A549 (cell line): ENCODE results near the gene PRDX2. TPM values are rescaled to one million over a fixed set of nuclear protein-coding genes. Genes with fewer than 3 reads are reported as not detected.

ENCODE experiments used
- ATAC-seq, 2 experiments: fragments of 200-7000 bp in 1 of 2; fragments of >200 bp in 1 of 2; cut with Nextera tagmentation in 1 of 2; cut with Tn5 transposase in 1 of 2; 3 replicates each; pipeline versions ENCODE4 v1.8.0 to v1.9.1; 2018 to 2020; ENCODE audit warnings: mild to moderate bottlenecking in 1 of 2, moderate library complexity in 1 of 2
- CTCF ChIA-PET: fragments of 300-600 bp; sonication (Branson Sonifier 250); formaldehyde crosslinking; extraction: SDS; loops from one replicate; lab custom pipeline; 2021; ENCODE audit warnings: antibody characterized with exemption, inconsistent platforms; lab: Yijun Ruan, JAX
- POLR2A ChIA-PET: fragments of 350-600 bp; formaldehyde crosslinking; extraction: SDS; loops from one replicate; lab custom pipeline; 2021; ENCODE audit warnings: antibody characterized with exemption, inconsistent platforms; lab: Yijun Ruan, JAX
- DNase-seq, 2 experiments: peaks; one replicate each; pipeline versions ENCODE4 v3.0.0 to v3.0.0-alpha.2; 2011 to 2016; ENCODE audit warnings: low read depth in 1 of 2, low spot score in 1 of 2
- FAIRE-seq: peaks from 2 replicates; lab custom pipeline; 2011; peaks lifted over from hg19 to GRCh38; lab: Jason Lieb, UNC
- H3K27ac ChIP-seq, 2 experiments: fragments of >200 bp; sonication (Bioruptor Twin); formaldehyde crosslinking; 3 replicates each; pipeline ENCODE4 v1.5.1; 2016 to 2017
- H3K4me1 ChIP-seq: fragments of >200 bp; sonication (Bioruptor Twin); formaldehyde crosslinking; 3 replicates; pipeline ENCODE4 v1.6.1; 2016
- H3K4me2 ChIP-seq: fragments of >200 bp; sonication (Bioruptor Twin); formaldehyde crosslinking; 3 replicates; pipeline ENCODE4 v1.6.1; 2016
- H3K4me3 ChIP-seq: fragments of >200 bp; sonication (Bioruptor Twin); formaldehyde crosslinking; 3 replicates; pipeline ENCODE4 v1.5.1; 2016
- H3K9me3 ChIP-seq: fragments of >200 bp; sonication (Bioruptor Twin); formaldehyde crosslinking; 3 replicates; pipeline ENCODE4 v1.6.1; 2016
- CBX2 ChIP-seq: fragments of 200-600 bp; sonication (generic); IDR thresholded peaks from 2 replicates; pipeline ENCODE4 v1.6.1; 2016; ENCODE audit warnings: low read depth, mild to moderate bottlenecking, borderline replicate concordance
- CHD2 ChIP-seq: fragments of 150-350 bp; IDR thresholded peaks from 2 replicates; pipeline ENCODE4 v1.6.1; 2014; ENCODE audit warnings: low read length; ENCODE audit not compliant: partially characterized antibody
- EHF ChIP-seq: fragments of 250-450 bp; sonication (Bioruptor Pico); IDR thresholded peaks from 2 replicates; pipeline ENCODE4 v1.5.0; 2020; ENCODE audit warnings: mild to moderate bottlenecking
- GATA3 ChIP-seq: IDR thresholded peaks from 2 replicates; pipeline ENCODE4 v1.6.1; 2012; ENCODE audit warnings: borderline replicate concordance
- HDAC2 ChIP-seq: fragments of 200-600 bp; sonication (generic); IDR thresholded peaks from 2 replicates; pipeline ENCODE4 v1.6.1; 2016
- HEYL ChIP-seq: fragments of 250-450 bp; sonication (Bioruptor Pico); IDR thresholded peaks from 2 replicates; pipeline ENCODE4 v1.8.0; 2021; ENCODE audit warnings: mild to moderate bottlenecking, moderate library complexity
- JUN ChIP-seq, 2 experiments: fragments of >200 bp; sonication (Bioruptor Twin); formaldehyde crosslinking; IDR thresholded peaks; 2 replicates in 1 of 2; 3 replicates in 1 of 2; pipeline ENCODE4 v1.6.1; 2016 to 2017
- JUNB ChIP-seq: fragments of >200 bp; sonication (Bioruptor Twin); formaldehyde crosslinking; IDR thresholded peaks from 2 replicates; pipeline ENCODE4 v1.6.1; 2016
- MAZ ChIP-seq: fragments of 150-350 bp; IDR thresholded peaks from 2 replicates; pipeline ENCODE4 v1.6.1; 2014; ENCODE audit warnings: antibody characterized with exemption, low read depth, low read length, borderline replicate concordance
- NPAS2 ChIP-seq: fragments of 250-450 bp; sonication (Bioruptor Pico); IDR thresholded peaks from 2 replicates; pipeline ENCODE4 v1.8.0; 2022; ENCODE audit warnings: mild to moderate bottlenecking, moderate library complexity, borderline replicate concordance
- POLR2A ChIP-seq: IDR thresholded peaks from 2 replicates; pipeline ENCODE4 v1.6.1; 2012; ENCODE audit warnings: mild to moderate bottlenecking, low read length
- RAD21 ChIP-seq, 2 experiments: fragments of >200 bp in 1 of 2; sonication (Bioruptor Twin) in 1 of 2; formaldehyde crosslinking in 1 of 2; IDR thresholded peaks in 1 of 2; conservative IDR thresholded peaks in 1 of 2; 2 replicates in 1 of 2; 3 replicates in 1 of 2; pipeline ENCODE4 v1.6.1; 2012 to 2018; ENCODE audit warnings: inconsistent platforms in 1 of 2
- RARB ChIP-seq: fragments of 250-450 bp; sonication (Bioruptor Pico); IDR thresholded peaks from 2 replicates; pipeline ENCODE4 v1.8.0; 2021; ENCODE audit warnings: mild to moderate bottlenecking, moderate library complexity
- RFX5 ChIP-seq: fragments of 450-650 bp; IDR thresholded peaks from 2 replicates; pipeline ENCODE4 v1.7.1; 2014; ENCODE audit warnings: antibody characterized with exemption, mild to moderate bottlenecking, moderate library complexity
- RNF2 ChIP-seq: fragments of 200-600 bp; sonication (generic); IDR thresholded peaks from 2 replicates; pipeline ENCODE4 v1.6.1; 2016; ENCODE audit warnings: low read depth, mild to moderate bottlenecking, antibody characterized with exemption, moderate library complexity, borderline replicate concordance
- SMC3 ChIP-seq: fragments of >200 bp; sonication (Bioruptor Twin); formaldehyde crosslinking; IDR thresholded peaks from 3 replicates; pipeline ENCODE4 v1.6.1; 2018; ENCODE audit warnings: inconsistent platforms
- TFCP2L1 ChIP-seq: fragments of 250-450 bp; sonication (Bioruptor Pico); IDR thresholded peaks from 2 replicates; pipeline ENCODE4 v1.5.0; 2021; ENCODE audit warnings: mild to moderate bottlenecking
- ZFP36 ChIP-seq: fragments of 450-650 bp; IDR thresholded peaks from 2 replicates; pipeline ENCODE4 v1.6.1; 2014; ENCODE audit warnings: borderline replicate concordance; ENCODE audit not compliant: partially characterized antibody
- ZNF302 ChIP-seq: fragments of 250-450 bp; sonication (Bioruptor Pico); IDR thresholded peaks from 2 replicates; pipeline ENCODE4 v1.9.0; 2021; ENCODE audit warnings: inconsistent platforms, mild to moderate bottlenecking, moderate library complexity
- WGBS: methylation state at CpG from one replicate; pipeline ENCODE4 v1.1.6; 2017; ENCODE audit errors: missing lambda C conversion rate; 5-methylcytosine and 5-hydroxymethylcytosine counted together
- polyA plus RNA-seq, 4 experiments: library from polyadenylated mRNA; depleted of rRNA in 3 of 4; stranded (reverse); fragments of >200 nt; fragmentation: RNase III in 1 of 4; extraction: RNeasy Plus Mini Kit Qiagen cat#74134 plus additional on column Dnase treatment in 1 of 4; gene quantifications; 2 replicates in 3 of 4; 3 replicates in 1 of 4; pipeline ENCODE4 v1.2.3, GENCODE V29; 2011 to 2017
- TF ChIP-seq, protein P1 (sequence below): IDR thresholded peaks from 2 replicates; pipeline ENCODE4 v1.6.1; 2012
- TF ChIP-seq, protein P2 (sequence below): fragments of 200-600 bp; sonication (generic); IDR thresholded peaks from 2 replicates; pipeline ENCODE4 v1.6.1; 2016; ENCODE audit warnings: antibody characterized with exemption, mild to moderate bottlenecking, moderate library complexity
- TF ChIP-seq, protein P3 (sequence below): fragments of >200 bp; sonication (Bioruptor Twin); formaldehyde crosslinking; IDR thresholded peaks from 3 replicates; pipeline ENCODE4 v1.5.1; 2016
- TF ChIP-seq, protein P4 (sequence below): fragments of 150-350 bp; IDR thresholded peaks from 2 replicates; pipeline ENCODE4 v1.6.1; 2014; ENCODE audit warnings: low read depth, mild to moderate bottlenecking, low read length
- TF ChIP-seq, protein P5 (sequence below): fragments of 250-450 bp; sonication (Bioruptor Pico); IDR thresholded peaks from 2 replicates; pipeline ENCODE4 v1.5.0; 2021; ENCODE audit warnings: mild to moderate bottlenecking, moderate library complexity, borderline replicate concordance

PRDX2 gene
- polyA plus RNA-seq, 2 of the 4 experiments (the other 2 are of a cell fraction): 0.57 to 0.84 TPM

DNA sequence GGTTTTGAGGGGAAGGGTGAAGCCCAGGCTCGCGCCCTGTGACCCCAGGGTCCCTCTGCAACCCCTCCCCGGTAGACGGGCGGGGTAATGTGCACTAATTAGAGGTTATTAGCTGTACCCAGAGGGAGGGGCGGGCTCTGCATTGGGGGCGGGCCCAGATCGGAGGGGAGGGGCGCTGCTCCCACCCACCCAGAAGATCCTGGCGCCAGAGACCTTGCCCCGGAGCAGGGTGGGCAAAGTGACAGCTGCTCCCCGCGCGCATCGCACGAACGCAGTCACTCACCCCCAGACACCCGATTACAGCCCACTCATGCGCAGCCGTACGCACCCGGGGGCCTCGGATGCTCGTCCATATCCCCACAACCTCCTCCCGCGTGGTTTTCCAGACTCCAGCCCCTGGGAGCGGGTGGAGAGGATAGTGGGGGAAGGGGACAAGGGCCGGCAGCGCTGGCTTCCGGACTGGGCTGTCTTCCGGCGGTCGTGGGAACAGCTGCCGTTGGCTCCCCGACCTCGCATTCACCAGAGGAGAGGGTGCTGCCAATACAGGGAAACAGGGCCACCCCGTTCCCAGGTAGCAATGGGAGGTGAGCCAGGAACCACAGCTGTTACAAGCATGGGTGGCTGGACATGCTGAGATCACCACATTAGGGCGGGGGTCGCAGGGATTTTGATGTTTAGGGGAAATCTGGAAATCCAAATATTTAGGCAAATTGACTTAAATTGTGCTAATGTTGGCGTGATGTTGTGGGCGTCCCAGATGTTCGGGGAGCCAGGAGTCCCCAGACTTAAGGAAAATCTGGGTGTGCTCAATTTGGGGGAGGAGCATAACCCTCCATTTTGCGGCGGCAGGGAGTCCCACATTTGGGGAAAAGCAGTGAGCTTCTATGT is 23.3 kb downstream of the PRDX2 start:
- Histone ChIP-seq H3K4me2 (peak overlapping the region; percentile 86), H3K4me1 (peaks cover 44% of the 10 kb centered on the region), H3K9me3 (no peaks in the 10 kb centered on the region), H3K4me3 (peak overlapping the region; percentile 55), H3K27ac (peak overlapping the region; percentile 91 to 99)
- WGBS: 3% methylated on average over 29 of the region's 44 CpGs
- FAIRE-seq (no peak), DNase-seq (peak in 1 of 2 experiments; percentile 78), ATAC-seq (peak; percentile 56 to 67)
- TF ChIP-seq JUN (IDR thresholded peaks at IDR 0.05) (peak; percentile 40 to 61; a peak in 4 of 5 replicates), CHD2 (no peak), POLR2A (peak; percentile 34; the same call in 1 of the 2 replicates)
- TF ChIP-seq, protein P1, sequence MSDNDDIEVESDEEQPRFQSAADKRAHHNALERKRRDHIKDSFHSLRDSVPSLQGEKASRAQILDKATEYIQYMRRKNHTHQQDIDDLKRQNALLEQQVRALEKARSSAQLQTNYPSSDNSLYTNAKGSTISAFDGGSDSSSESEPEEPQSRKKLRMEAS: peak; percentile 79
- ChIA-PET POLR2A (interaction anchor here (0.6 to 3.9 kb wide), 4 partner anchors 10 to 1231 kb away, joined by 3 to 122 read pairs (median 14); partner anchors contain the start of genes GET3 and JUNB), CTCF (interaction anchor here (0.5 to 29.7 kb wide), 10 partner anchors 9 to 105 kb away, joined by 3 to 901 read pairs (median 5); partner anchors contain the start of genes BEST2, GET3, JUNB and PRDX2)

DNA sequence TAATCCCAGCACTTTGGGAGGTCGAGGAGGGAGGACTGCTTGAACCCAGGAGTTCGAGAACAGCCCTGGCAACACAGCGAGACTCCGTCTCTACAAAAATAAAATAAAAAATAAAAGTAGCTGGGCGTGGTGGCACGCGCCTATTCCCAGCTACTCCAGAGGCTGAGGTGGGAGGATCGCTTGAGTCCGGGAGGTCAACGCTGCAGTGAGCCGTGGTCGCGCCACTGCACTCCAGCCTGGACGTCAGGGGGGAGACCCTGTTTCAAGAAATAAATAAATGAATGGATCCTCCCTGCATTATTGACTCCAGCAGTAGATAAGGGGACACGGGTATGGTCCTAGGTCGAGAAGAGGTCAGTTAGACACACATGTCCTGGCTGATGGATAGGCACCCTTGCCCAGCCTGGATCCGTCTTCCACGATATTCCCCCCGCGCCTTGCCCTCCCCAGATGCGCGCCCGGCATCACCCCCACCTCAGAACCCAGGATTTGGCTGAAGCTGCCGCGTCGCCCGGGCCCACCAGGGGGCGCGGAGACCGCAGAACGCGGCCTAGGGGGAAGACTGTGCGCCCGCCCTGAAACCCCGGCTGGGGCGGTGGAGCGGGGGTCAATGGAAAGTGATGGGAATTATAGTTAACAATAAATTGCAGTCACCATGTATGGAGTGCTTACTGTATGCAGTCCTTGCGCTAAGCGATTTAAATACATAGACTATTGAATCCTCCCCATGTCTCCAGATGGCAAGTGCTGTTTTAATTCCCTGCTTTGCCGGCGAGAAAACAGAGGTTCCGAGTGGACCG is 24.2 kb downstream of the PRDX2 start:
- Histone ChIP-seq H3K4me1 (peaks cover 40% of the 10 kb centered on the region), H3K9me3 (no peaks in the 10 kb centered on the region), H3K4me3 (peak overlapping the region; percentile 55), H3K4me2 (peak overlapping the region; percentile 86), H3K27ac (peak overlapping the region; percentile 91 to 99)
- ChIA-PET POLR2A (interaction anchor here (1.0 to 3.9 kb wide), 3 partner anchors 11 to 40 kb away, joined by 3 to 122 read pairs (median 24); partner anchors contain the start of genes GET3 and JUNB), CTCF (interaction anchor here (0.6 to 29.7 kb wide), 11 partner anchors 10 to 105 kb away, joined by 3 to 901 read pairs (median 5); partner anchors contain the start of genes BEST2, GET3, JUNB and PRDX2)
- FAIRE-seq: no peak
- ATAC-seq: peak; percentile 56 to 75
- DNase-seq: peak in 1 of 2 experiments; percentile 77
- 14% methylated on average over 26 of the region's 43 CpGs for WGBS
- no peak for TF ChIP-seq RNF2
- TF ChIP-seq, protein P2, sequence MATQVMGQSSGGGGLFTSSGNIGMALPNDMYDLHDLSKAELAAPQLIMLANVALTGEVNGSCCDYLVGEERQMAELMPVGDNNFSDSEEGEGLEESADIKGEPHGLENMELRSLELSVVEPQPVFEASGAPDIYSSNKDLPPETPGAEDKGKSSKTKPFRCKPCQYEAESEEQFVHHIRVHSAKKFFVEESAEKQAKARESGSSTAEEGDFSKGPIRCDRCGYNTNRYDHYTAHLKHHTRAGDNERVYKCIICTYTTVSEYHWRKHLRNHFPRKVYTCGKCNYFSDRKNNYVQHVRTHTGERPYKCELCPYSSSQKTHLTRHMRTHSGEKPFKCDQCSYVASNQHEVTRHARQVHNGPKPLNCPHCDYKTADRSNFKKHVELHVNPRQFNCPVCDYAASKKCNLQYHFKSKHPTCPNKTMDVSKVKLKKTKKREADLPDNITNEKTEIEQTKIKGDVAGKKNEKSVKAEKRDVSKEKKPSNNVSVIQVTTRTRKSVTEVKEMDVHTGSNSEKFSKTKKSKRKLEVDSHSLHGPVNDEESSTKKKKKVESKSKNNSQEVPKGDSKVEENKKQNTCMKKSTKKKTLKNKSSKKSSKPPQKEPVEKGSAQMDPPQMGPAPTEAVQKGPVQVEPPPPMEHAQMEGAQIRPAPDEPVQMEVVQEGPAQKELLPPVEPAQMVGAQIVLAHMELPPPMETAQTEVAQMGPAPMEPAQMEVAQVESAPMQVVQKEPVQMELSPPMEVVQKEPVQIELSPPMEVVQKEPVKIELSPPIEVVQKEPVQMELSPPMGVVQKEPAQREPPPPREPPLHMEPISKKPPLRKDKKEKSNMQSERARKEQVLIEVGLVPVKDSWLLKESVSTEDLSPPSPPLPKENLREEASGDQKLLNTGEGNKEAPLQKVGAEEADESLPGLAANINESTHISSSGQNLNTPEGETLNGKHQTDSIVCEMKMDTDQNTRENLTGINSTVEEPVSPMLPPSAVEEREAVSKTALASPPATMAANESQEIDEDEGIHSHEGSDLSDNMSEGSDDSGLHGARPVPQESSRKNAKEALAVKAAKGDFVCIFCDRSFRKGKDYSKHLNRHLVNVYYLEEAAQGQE: no peak
- no peak for TF ChIP-seq ZFP36
- TF ChIP-seq EHF (CRISPR knock-in tag): no peak
- no peak for TF ChIP-seq NPAS2
- TF ChIP-seq MAZ: peak; percentile 16; the same call in 1 of the 2 replicates
- TF ChIP-seq, protein P3, sequence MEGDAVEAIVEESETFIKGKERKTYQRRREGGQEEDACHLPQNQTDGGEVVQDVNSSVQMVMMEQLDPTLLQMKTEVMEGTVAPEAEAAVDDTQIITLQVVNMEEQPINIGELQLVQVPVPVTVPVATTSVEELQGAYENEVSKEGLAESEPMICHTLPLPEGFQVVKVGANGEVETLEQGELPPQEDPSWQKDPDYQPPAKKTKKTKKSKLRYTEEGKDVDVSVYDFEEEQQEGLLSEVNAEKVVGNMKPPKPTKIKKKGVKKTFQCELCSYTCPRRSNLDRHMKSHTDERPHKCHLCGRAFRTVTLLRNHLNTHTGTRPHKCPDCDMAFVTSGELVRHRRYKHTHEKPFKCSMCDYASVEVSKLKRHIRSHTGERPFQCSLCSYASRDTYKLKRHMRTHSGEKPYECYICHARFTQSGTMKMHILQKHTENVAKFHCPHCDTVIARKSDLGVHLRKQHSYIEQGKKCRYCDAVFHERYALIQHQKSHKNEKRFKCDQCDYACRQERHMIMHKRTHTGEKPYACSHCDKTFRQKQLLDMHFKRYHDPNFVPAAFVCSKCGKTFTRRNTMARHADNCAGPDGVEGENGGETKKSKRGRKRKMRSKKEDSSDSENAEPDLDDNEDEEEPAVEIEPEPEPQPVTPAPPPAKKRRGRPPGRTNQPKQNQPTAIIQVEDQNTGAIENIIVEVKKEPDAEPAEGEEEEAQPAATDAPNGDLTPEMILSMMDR: peak; percentile 77
- TF ChIP-seq JUNB: no peak
- TF ChIP-seq, protein P4, sequence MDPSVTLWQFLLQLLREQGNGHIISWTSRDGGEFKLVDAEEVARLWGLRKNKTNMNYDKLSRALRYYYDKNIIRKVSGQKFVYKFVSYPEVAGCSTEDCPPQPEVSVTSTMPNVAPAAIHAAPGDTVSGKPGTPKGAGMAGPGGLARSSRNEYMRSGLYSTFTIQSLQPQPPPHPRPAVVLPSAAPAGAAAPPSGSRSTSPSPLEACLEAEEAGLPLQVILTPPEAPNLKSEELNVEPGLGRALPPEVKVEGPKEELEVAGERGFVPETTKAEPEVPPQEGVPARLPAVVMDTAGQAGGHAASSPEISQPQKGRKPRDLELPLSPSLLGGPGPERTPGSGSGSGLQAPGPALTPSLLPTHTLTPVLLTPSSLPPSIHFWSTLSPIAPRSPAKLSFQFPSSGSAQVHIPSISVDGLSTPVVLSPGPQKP: no peak
- TF ChIP-seq CBX2: no peak
- no peak for TF ChIP-seq TFCP2L1 (CRISPR knock-in tag)
- TF ChIP-seq RFX5: no peak
- TF ChIP-seq, protein P5, sequence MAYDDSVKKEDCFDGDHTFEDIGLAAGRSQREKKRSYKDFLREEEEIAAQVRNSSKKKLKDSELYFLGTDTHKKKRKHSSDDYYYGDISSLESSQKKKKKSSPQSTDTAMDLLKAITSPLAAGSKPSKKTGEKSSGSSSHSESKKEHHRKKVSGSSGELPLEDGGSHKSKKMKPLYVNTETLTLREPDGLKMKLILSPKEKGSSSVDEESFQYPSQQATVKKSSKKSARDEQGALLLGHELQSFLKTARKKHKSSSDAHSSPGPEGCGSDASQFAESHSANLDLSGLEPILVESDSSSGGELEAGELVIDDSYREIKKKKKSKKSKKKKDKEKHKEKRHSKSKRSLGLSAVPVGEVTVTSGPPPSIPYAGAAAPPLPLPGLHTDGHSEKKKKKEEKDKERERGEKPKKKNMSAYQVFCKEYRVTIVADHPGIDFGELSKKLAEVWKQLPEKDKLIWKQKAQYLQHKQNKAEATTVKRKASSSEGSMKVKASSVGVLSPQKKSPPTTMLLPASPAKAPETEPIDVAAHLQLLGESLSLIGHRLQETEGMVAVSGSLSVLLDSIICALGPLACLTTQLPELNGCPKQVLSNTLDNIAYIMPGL (CRISPR knock-in tag): 0 out of 2 replicates have a peak, but pooled peaks have one; percentile 58
- no peak for TF ChIP-seq HDAC2
- TF ChIP-seq ZNF302 (CRISPR knock-in tag): no peak
- no peak for TF ChIP-seq HEYL (CRISPR knock-in tag)
- TF ChIP-seq RARB: no peak
- TF ChIP-seq SMC3: peak; percentile 90
- TF ChIP-seq RAD21 (conservative IDR thresholded peaks at IDR 0.05 in 1 of 2, IDR thresholded peaks at IDR 0.05 in 1 of 2): peak; percentile 75 to 80
- TF ChIP-seq GATA3: peak; percentile 7; the same call in 1 of the 2 replicates
